GM21515 (cell line): ENCODE results near the gene OCRL.

Source experiments
- ATAC-seq: cut with Tn5 transposase; IDR thresholded peaks from one replicate; pipeline ENCODE4 v1.9.1; 2021; ENCODE audit not compliant: unreplicated experiment

OCRL gene

DNA sequence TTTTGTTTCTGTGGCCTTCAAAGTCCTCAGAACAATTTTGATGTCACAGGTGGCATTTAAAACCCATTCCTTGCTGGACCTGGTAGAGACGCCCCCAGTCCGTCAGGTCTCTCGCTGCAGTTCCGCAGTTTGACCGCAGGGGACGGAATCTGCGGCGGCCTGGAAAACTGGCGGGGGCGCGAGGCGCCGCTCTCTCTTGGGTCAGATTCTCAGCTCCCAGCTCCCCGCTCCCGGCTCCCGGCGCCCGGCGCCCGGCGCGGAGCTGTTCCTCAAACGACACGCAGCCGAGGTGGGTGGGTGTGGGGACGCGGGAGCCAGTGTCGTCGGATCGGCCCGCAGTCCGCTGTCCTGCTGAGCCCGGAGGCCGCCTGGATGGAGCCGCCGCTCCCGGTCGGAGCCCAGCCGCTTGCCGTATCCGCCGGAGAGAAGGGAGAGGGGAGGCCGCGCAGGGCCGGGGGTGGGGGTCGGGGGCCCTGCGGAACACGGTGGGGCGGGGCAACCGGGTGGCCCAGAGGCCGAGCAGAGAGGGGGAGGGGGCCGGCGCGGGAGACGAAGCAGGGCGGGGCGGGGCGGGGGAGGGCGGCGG, at the start of gene OCRL:
Gene OCRL, plus strand, starts transcription at position 192 of the 586 bp plus-strand sequence. Its CDS starts 181 bp downstream, at position 373.
- ATAC-seq = peak; percentile 99

DNA sequence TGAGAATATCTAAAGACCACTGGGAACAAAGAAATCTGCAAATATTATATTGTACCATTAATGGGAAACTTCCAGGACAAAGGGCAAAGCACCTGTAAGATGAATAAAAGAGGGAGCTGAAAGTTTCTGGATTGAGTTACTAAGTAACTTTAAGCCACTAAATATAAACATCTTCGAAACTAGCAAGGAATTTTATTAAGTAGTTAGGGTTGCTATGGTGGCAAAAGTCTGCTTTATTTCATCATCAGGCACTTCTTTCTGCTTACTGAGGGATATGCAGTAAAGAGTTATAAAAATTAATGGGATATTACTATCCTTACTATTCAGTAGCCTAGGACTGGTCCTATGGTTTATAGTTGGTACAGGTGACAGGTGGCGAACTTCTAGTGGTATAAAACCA, 49.7 kb upstream of the OCRL start:
- ATAC-seq = no peak

DNA sequence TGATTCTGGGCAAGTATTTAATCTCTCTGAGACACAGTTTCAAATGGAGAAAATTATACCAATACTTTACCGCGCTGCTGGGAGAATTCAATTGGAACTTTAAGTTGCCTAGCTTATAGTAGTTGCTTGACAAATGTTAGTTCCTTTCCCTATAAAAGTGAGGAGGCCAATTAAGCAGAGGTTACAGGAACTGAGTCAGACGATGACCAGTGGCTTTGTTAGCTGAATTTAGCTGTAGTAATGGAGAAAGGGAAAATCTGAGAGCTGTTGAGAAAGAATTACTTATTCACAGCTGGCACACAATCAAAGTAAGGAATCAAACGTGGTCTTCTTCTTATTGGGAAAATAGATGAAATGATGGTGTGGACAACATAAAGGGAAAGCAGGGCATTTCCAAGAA, 46.4 kb upstream of the OCRL start:
- ATAC-seq = no peak

DNA sequence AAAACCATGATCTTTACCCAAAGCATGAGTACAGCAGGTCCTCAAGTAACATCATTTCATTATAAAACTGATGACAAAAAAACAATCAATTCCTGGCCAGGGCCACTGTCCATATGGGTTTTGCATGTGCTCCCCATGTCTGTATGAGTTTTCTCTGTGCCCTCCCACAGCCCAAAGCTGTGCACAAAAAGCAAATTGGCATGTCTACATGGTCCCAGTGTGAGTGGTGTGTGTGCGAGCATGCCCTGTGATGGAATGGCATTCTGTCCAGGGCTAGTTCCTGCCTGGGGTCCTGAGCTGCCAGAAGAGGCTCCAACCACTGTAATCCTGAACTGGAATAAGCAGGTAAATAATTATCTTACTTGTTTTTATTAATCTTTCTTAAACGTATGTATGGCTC, 45.2 kb upstream of the OCRL start:
- no peak for ATAC-seq

DNA sequence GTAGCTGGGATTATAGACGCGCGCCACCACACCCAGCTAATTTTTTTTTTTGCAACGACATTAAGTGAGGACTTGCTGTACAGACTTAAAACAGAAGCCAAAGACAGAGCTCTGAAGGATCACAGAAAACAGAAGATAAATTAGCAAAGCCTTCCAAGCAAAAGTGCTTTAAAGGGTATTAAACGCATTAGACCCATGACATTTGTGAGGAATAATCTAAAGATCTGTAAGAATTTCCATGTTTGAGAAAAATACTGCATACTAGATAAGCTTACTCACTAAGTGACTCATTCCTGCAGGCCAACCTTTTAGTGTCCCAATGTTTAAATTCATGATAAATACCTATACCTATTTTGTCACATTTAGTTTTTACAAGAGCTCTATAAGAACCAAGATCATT, 44.2 kb upstream of the OCRL start:
- no peak for ATAC-seq

DNA sequence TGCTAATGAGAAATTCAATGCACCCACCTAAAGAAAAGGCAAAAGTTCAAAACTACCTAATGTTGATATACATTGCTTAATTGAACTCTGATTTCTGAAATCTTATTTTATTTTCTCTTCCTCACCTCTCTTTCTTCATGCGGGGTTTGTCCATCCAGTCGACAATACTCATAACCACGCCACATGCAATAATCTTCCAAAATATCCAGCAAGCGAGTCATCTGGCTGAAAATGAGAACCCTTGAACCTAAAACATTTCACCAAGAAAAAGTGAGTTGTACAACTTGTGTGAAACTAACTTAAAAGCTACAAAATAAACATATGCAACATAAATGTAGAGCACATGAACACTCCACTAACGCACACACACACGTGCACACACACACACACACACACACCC, 43.4 kb upstream of the OCRL start:
- no peak for ATAC-seq

DNA sequence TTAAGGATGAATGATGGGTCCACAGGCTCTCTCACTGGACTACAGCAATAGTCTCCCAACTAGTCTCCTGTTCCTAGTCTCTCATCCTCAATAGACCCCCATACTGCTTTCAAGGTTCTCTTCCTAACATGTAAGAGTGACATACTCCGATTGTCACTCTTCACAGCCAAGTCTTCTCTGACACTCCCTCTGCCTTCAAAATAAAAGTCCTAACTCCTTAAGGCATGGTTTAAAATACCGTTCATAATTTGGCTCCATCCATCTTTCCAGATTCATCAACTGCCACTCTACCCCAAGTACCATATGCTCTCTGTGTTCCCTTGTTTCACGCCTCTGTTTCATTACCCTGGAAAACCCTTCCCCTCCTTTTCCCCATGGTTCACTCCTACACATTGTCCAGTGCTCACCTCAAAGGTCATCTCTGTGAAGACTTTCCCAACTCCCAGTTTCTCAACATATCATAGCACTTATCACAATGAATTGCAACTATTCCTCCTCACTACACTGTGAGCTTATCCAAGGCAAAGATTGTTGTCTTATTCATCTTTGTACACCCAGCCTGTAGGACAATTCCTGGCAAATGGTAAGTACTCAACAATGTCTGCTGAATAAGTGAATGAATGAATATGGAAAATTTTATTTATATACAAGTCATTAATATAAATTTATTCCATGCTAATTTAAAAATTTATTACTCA, 42.8 kb upstream of the OCRL start:
- no peak for ATAC-seq

DNA sequence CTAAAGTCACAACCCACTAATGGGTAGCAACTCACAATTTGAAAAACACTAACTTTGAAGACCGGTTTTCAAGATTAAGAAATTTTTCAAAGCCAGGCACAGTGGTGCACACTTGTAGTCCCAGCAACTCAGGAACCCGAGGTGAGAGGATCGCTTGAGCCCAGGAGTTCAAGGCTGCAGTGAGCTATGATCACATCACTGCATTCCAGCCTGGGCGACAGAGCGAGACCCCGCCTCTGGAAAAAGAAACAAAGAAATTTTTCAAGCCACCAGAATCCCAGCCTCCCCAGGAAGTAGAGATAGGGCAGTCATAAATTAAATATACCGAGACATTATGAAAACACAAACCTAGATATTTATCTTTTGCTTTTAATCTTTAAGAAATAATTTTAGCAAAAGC, 29.7 kb upstream of the OCRL start:
- no peak for ATAC-seq

DNA sequence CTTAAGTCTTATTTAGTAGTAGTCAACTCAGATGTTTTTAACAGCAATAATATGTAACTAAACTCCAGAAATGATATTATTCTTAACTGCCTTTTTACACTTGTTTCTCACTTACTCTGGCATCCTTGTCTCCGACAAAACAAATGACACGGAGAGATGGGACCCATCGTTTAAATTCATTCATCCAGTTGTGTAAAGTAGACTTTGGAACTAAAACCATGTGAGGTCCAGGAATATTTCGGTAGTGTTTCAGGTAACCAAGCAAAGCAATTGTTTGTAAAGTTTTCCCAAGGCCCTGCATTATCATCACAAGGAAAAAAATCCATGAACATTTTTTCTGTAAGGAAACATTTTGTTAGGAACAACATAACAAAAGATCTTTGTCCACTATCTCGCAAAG, 28.4 kb upstream of the OCRL start:
- no peak for ATAC-seq

DNA sequence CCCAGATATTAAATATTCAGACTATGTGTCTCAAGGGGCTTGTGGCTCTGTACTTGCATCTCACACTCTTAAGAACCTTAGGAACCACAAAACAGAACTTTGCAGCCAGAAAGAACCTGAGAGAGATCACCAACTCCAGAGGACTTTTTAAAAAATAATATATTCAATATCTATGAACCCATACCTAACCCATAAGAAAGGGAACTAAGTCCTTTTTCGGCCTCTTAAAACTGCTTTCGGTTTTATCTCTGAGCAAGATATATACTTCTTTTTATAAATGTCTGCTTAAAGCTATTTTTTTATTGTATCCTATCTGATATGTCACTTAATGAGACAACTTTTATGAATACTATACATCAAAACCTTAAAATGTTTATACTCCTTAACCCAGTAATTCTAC, 27.6 kb upstream of the OCRL start:
- ATAC-seq = no peak

DNA sequence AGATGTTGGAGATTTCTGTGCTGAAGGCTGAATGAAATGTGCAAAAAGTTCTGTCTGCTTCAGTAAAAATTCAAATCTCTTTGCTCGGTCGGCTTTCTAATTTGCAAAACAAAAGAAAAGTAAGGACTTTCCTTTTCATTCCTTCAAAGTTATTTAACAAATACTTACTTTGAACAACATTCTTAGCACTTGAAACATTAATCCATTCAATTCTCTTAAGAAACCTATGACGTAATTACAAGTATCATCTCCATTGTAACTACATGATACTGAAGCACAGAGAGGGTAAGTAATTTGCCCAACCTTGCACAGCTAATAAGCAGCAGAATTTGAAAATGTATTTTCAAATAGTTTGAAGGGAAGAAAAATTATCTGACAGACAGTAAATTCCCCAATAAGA, 23.7 kb upstream of the OCRL start:
- no peak for ATAC-seq

DNA sequence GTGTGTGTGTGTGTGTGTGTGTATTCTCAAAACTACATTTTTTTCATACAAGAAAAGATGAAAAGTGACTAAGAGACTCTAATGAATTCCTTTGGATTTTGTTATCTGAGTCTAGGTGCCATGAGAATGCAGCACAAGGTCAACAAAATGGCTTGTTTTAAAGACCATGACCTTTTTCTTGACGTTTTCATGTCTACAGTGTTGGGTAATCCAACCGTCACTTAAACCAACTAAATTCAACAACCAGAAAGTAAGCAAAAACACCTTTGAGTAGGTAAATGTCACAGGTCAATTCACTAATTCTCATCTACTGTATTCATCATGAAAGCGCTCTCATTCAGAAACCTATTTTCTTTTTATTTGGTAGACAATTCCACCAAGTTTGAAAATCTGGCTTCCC, 19.9 kb upstream of the OCRL start:
- ATAC-seq = no peak

DNA sequence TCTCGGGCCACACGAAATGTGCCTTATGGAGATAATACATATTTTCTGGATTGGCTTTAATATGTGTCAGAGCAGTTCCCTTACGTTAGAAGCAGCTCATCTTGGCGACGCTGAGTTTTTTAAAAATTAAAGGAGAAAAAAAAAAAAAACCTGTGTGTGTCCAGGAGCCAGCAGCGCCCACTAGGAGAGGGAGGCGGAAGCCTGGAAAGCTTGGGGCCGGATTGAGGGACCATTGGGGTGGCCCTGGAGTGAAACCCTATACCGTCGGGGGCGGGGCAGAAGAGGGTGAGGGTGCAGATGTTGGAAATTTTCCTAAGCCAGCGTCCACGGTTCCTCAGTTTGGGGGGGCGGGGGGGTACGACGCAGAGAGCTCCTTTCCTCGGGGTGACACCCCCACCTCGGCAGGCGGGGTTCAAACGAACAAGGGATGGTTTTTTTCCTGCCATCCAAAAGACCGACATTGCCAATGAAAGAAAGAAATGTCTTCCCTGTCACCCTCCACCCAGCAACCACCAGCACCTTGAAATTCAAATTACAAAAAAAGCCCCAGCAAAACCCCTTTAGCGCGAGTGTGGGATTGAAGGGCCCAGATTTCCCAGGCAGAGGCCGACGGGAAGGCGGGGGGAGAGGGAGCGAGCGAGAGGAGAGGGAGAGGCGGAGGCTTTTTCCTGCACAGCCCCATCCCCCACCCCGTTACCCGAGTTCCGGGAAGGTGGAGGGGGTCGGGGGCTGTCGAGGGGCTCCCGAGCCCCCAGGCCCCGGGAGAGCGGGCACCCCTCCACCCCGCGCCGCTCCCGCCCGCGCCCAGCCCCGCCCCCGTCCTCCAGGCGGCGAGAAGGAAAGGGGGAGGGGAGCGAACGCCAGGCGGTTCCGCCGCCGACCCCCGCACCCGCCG, 17.6 kb upstream of the OCRL start:
- ATAC-seq = no peak

DNA sequence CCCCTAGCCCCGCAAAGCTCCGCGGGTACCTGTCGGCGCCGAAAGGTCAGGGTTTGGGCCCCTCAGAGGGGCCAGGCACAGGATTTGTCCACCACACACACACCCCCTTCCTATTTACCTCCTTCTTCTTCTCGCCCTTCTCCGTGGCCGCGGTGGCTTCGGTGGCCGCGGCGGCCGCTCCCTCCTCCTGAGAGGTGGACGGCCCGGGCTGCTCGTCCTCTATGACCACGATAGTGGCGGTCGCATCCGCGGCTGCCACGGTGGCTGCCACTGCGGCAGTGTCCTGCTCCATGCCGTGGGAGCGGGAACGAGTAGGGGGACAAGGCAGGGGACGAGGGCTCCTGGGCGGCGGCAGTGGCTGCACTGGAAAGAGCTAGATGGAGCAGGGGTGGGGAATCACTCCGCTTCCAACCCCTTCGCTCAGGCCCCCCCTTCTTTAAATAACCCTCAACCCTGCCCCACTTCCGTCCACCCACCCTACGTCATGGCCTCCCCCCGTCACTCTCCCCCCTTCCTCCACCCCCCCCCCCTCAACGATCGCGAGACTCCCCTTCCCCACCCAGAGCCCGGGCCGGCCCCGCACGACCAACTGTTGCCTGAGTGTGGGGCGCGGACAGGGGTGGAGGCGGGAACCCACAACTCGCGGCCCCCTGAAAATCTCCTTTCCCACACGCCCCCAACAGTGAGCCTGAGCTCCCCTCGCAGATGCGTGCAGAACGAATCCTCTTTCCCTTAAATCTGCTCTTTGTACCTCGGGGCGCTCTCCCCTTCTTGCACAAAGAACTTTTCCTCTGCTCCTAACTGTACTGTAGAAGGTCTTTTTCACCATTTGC, 16.8 kb upstream of the OCRL start, which contains the start of gene SMARCA1:
Gene SMARCA1, minus strand, starts transcription at position 412 of the 833 bp plus-strand sequence. Its CDS starts 120 bp downstream, at position 292.
- ATAC-seq = no peak

DNA sequence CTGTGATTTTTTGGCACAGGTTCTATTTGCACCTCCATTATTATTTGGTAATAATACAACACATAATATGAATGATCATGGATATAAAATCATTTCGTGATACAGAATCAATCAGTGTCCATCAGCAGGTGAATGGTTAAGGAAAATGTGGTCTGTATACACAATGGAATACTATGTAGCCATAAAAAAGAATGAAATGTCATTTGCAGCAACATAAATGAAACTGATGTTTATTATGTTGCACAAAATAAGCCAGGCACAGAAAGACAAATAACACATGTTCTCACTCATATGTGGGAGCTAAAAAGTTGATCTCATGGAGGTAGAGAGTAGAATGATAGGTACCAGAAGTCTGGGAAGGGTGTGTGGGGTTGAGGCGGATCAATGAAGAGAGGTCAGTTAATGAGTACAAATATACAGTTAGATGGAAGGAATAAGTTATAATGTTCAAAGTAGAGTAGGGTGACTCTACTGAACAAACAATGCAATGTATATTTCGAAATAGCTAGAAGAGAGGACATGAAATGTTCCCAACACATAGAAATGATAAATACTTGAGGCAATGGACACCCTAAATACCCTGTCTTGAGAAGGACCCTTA, 15.7 kb upstream of the OCRL start:
- no peak for ATAC-seq

DNA sequence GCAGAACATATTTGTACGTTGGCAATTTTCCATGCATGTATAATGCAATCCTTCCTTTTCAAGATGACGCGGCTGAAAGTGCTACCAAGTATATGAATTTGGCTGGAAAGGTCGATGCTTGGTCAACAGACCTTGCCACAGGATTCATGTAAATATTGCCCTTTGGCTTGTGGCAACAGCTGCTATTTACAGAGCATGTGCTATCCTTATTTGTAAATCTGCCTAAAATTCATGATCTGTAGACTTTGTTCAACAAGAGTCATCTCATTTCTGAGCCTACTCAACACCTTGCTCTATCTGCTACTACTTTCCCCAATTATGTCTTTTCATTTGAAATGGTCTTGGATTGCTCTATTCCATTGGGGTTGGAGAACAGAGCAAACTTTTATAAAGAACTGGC, 14.9 kb upstream of the OCRL start:
- ATAC-seq = no peak

DNA sequence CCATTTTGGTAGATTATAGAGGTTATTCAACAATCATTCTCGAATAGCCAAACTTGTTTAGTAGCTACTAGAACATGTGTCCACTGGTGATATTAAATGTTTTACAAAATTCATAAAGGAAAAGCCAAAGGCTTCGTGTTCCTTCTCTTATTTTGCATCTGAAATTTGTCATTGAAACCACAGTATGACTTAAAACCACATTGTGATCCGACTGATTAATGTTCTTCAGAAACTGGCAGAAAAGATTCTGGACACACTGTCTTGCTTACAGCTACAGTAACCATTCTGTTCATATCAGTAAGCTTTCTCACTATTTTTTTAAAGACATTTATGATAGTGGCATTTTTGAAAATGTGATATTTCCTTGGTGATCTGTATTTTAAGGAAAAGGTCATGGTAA, 14.2 kb upstream of the OCRL start:
- no peak for ATAC-seq

DNA sequence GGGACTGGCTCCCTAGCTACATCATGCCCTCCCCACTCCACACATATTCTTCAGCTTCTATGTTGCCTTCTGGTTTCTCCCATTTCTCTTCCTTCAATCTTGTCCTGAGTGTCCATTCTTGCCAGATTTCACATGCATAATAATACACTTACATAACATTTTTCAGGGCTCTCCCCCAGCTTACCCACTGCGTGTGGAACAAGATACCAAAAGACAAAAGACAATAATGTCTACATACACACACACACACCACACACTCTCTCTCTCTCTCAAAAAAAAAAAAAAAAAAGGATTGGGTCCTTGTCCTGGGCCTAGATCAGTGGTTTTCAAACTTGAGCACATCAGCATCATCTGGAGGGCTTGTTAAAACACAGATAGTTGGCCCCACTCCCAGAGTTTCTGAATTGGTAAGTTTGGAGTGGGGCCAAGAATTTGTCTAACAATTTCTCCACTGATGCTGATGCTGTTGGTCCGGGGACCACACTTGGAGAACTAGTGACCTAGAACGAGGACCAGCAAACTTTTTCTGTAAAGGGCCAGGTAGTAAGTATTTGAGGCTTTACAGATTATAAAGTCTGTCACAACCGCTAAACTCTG, 10.3 kb upstream of the OCRL start:
- no peak for ATAC-seq

DNA sequence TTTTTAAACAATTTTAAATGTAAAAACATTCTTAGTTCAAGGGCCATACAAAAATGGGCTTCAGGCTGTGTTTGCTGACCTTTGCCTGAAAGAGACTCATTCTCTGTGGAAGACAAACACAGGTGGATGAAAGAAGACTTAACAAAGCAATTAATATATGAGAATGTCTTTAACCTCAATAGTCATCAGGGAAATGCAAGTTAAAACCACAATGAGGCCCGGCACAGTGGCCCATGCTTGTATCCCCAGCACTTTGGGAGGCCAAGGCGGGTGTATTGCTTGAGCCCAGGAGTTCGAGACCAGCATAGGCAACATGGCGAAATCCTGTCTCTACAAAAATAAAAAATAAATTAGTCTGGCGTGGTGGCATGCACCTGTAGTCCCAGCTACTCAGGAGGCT, 9.6 kb upstream of the OCRL start:
- ATAC-seq = no peak

DNA sequence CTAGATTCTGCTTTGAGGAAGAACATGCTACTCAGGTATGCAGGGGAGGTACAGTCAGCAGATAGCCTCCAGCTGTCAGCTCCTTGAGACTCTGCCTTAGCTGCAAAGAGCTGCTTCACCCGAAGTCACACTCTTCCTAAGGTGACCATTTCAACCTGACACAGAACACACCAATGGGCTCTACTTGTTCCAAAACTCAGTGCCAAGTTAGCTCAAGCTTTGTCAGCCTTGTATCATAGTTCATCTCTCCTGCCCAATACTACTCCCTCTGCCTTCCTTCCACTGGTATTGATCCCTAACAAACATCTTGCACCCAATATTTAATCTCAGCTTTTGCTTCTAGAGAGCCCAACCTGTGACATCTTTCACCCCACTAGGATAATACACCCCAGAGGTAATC, 8.9 kb upstream of the OCRL start:
- no peak for ATAC-seq
